ENCODE measurements around the gene FNIP1.

DNA sequence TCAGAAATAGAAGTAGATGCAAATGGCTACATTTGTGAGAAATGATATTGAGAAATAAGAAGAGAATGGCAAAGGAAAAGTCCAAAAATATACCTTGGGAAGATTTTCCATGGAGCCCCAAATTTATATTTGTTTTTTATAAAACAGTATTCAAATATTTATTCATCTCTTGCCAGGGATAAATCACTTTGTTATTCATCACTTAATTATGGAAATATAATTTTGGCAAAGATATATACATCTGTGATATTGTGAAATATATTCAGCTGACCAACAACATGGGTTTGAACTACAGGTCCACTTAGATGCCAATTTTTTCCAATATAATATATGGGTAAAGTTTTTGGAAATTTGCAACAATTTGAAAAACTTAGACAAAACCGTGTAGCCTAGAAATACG, 142.0 kb downstream of the FNIP1 start:
- no peak for TF ChIP-seq POLR2A (IDR thresholded peaks at IDR 0.05)
- TF ChIP-seq, protein P1, sequence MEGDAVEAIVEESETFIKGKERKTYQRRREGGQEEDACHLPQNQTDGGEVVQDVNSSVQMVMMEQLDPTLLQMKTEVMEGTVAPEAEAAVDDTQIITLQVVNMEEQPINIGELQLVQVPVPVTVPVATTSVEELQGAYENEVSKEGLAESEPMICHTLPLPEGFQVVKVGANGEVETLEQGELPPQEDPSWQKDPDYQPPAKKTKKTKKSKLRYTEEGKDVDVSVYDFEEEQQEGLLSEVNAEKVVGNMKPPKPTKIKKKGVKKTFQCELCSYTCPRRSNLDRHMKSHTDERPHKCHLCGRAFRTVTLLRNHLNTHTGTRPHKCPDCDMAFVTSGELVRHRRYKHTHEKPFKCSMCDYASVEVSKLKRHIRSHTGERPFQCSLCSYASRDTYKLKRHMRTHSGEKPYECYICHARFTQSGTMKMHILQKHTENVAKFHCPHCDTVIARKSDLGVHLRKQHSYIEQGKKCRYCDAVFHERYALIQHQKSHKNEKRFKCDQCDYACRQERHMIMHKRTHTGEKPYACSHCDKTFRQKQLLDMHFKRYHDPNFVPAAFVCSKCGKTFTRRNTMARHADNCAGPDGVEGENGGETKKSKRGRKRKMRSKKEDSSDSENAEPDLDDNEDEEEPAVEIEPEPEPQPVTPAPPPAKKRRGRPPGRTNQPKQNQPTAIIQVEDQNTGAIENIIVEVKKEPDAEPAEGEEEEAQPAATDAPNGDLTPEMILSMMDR (IDR thresholded peaks at IDR 0.05) = no peak

Data from vagina (tissue), 2 donors.